Uterus (tissue), 2 donors: ENCODE results near the gene BSN.

Experiments used
- CTCF ChIP-seq, 4 experiments: fragments of 200-600 bp in 2 of 4; fragments of 450-650 bp in 2 of 4; sonication (generic) in 2 of 4; IDR thresholded peaks; one replicate each; pipeline ENCODE4 v1.5.1; 2016 to 2019; ENCODE audit warnings: antibody characterized with exemption in 4 of 4, mild to moderate bottlenecking in 2 of 4, moderate library complexity in 1 of 4
- POLR2A ChIP-seq, 2 donors: fragments of 450-650 bp; IDR thresholded peaks; one replicate each; pipeline ENCODE4 v1.6.1; 2016; ENCODE audit warnings: antibody characterized with exemption in 2 of 2, mild to moderate bottlenecking in 1 of 2, moderate library complexity in 1 of 2

DNA sequence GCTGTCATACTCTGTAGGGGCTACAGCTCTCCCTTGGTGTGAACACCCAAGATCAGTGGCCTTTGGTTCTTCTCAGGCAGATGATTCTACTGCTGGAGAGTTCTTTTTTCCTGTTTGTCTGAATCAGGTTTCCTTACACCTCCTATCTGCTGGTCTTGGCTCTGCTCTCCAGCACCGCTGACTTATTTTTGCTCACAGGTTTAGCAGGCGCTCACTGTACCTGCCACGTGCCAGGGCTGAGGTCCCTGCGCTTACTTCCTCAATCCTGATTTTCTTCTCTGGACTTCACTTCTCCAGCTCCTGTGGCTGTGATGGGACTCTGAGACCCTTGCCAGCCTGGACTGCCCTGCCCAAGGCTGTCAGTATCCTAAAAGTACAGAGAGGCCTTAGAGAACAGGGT, 9.5 kb downstream of the BSN start:
- no peak for TF ChIP-seq CTCF (IDR thresholded peaks at IDR 0.05)
- TF ChIP-seq POLR2A (IDR thresholded peaks at IDR 0.05) = no peak
